Gastroesophageal sphincter (tissue), 4 donors: ENCODE results near the gene CCR7. TPM values are rescaled to one million over a fixed set of nuclear protein-coding genes. Genes with fewer than 3 reads are reported as not detected.

Source experiments
- ATAC-seq: fragments of 150-250 bp; one replicate; pipeline ENCODE4 v1.9.1; 2016; ENCODE audit warnings: mild to moderate bottlenecking, moderate library complexity
- H3K27ac ChIP-seq, 4 donors: fragments of 200-600 bp; sonication (generic) in 3 of 4; 1 replicate in 3 of 4; 2 replicates in 1 of 4; pipeline ENCODE4 v1.5.1; 2016 to 2019
- H3K27me3 ChIP-seq: fragments of 200-600 bp; sonication (generic); one replicate; pipeline ENCODE4 v1.5.1; 2019
- H3K36me3 ChIP-seq, 2 donors: fragments of 200-600 bp; sonication (generic); one replicate each; pipeline ENCODE4 v1.5.1; 2019; ENCODE audit warnings: control low read depth in 1 of 2
- H3K4me1 ChIP-seq, 3 donors: fragments of 200-600 bp; sonication (generic); 1 replicate in 2 of 3; 2 replicates in 1 of 3; pipeline ENCODE4 v1.5.1; 2016 to 2019; ENCODE audit warnings: control low read depth in 2 of 3
- H3K4me3 ChIP-seq, 2 donors: fragments of 200-600 bp; sonication (generic); one replicate each; pipeline ENCODE4 v1.5.1; 2019; ENCODE audit warnings: mild to moderate bottlenecking in 1 of 2, moderate library complexity in 1 of 2
- H3K9me3 ChIP-seq, 3 donors: fragments of 200-600 bp; sonication (generic); one replicate each; pipeline ENCODE4 v1.5.1; 2017 to 2019; ENCODE audit warnings: control low read depth in 2 of 3
- EP300 ChIP-seq: sonication (generic); formaldehyde crosslinking; IDR thresholded peaks from one replicate; pipeline ENCODE4 v1.6.1; 2017; ENCODE audit warnings: antibody characterized with exemption, mild to moderate bottlenecking
- POLR2A ChIP-seq, 2 donors: fragments of 450-650 bp; IDR thresholded peaks; one replicate each; pipeline ENCODE4 v1.6.1; 2017; ENCODE audit warnings: antibody characterized with exemption in 2 of 2, mild to moderate bottlenecking in 2 of 2, moderate library complexity in 1 of 2
- POLR2AphosphoS5 ChIP-seq: sonication (generic); formaldehyde crosslinking; IDR thresholded peaks from one replicate; pipeline ENCODE4 v1.6.1; 2017; ENCODE audit warnings: antibody characterized with exemption
- WGBS, 2 donors: methylation state at CpG; one replicate each; pipeline ENCODE4 v1.1.5; 2018; ENCODE audit warnings: low coverage in 1 of 2; 5-methylcytosine and 5-hydroxymethylcytosine counted together
- total RNA-seq, 4 donors: library from RNA; depleted of rRNA; stranded (reverse); fragments of >200 nt; gene quantifications; one replicate each; pipeline ENCODE4 v1.1.0, GENCODE V29; 2016
- TF ChIP-seq, protein P1 (sequence below), 4 experiments: fragments of 200-600 bp in 2 of 4; fragments of 450-650 bp in 2 of 4; sonication (generic) in 1 of 4; IDR thresholded peaks; one replicate each; pipeline ENCODE4 v1.5.1; 2017 to 2019; ENCODE audit warnings: antibody characterized with exemption in 4 of 4, mild to moderate bottlenecking in 2 of 4, moderate library complexity in 2 of 4

Gene CCR7
- total RNA-seq, 4 donors from 2014 or later = 0.15 to 2.2 (median 0.35) TPM; not detected in 1

DNA sequence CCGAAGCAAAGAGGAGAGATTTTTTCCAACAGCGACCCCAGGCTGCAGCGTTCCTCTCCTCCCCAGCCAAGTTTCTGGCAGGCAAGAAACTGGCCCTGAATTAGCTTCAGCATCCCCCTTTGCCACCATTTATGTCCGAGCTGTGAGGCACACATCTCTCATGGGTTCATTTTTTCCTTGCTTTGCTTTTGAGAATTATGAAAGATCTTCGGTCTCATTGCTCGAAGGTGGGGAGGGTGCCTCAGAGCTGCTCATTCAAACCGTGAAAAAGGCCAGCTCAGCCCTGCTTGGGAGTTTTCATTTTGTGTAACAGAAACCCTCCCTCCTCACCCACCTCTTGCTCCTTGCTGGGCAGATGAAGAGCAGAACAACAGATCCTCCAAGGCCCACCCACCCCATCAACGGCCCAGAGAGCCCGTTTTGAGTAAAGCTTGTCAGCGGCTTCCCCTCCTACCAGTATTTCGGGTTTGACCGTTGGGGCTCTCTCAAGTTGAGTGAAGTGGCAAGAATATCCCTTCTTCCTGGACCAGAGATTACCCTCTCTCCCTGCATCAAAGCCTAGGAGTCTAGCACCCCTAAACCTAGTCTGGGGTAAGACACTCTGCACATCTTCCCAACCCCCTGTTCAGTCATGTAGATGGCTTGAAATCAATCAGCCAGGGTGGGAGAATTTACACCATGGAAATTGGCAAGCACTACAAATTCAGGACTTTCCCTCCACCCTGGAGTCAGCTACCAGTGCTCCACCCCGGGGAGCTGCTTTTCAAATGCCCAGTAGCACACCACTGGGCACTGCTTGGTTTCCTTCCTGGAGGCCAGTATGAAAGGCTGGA, 1.8 kb downstream of the CCR7 start:
- 68 to 70% methylated on average over 3 to 10 of the region's 13 CpGs for WGBS, 2 donors
- H3K4me3 ChIP-seq = no peak overlapping the region

DNA sequence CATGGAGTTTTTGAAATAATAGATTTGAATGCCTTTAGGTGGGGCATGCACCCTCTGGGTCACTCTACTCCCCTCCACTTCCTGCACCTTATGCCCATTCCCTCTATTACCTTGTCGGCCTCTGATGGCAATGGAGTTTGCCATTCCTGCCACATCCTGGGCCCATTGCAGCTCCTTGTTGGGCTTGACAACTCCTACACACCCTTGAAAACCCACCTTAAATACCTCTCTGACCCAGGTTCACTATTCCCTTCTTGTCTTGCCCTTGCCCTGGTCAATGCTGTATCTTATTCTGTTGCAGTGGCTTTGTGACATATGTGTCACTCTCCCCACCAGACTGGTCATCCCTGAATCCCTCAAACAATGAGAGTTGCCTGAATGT, 2.4 kb downstream of the CCR7 start:
- no peaks in the 10 kb centered on the region for H3K36me3 ChIP-seq
- WGBS, 2 donors = 100% methylated on average over 1 of the region's 1 CpG
- no peak overlapping the region for H3K4me3 ChIP-seq
- TF ChIP-seq EP300 (no peak), POLR2AphosphoS5 (no peak), POLR2A (IDR thresholded peaks at IDR 0.05) (no peak)
- TF ChIP-seq, protein P1, sequence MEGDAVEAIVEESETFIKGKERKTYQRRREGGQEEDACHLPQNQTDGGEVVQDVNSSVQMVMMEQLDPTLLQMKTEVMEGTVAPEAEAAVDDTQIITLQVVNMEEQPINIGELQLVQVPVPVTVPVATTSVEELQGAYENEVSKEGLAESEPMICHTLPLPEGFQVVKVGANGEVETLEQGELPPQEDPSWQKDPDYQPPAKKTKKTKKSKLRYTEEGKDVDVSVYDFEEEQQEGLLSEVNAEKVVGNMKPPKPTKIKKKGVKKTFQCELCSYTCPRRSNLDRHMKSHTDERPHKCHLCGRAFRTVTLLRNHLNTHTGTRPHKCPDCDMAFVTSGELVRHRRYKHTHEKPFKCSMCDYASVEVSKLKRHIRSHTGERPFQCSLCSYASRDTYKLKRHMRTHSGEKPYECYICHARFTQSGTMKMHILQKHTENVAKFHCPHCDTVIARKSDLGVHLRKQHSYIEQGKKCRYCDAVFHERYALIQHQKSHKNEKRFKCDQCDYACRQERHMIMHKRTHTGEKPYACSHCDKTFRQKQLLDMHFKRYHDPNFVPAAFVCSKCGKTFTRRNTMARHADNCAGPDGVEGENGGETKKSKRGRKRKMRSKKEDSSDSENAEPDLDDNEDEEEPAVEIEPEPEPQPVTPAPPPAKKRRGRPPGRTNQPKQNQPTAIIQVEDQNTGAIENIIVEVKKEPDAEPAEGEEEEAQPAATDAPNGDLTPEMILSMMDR (IDR thresholded peaks at IDR 0.05) = no peak
- no peak overlapping the region for H3K27ac ChIP-seq
- H3K27me3 ChIP-seq = peaks cover 18% of the 10 kb centered on the region
- H3K4me1 ChIP-seq = peaks cover 0 to 30% (median 7%) of the 10 kb centered on the region in 3 donors
- no peaks in the 10 kb centered on the region for H3K9me3 ChIP-seq
- ATAC-seq = no peak

More for the DNA sequence above, 1.8 kb downstream of the CCR7 start:
- Histone ChIP-seq H3K36me3 (no peaks in the 10 kb centered on the region), H3K4me1 (peaks cover 0 to 24% (median 7%) of the 10 kb centered on the region in 3 donors), H3K9me3 (no peaks in the 10 kb centered on the region), H3K27me3 (peaks cover 22% of the 10 kb centered on the region), H3K27ac (no peak overlapping the region)
- ATAC-seq = no peak
- no peak for TF ChIP-seq EP300
- TF ChIP-seq, protein P1 (IDR thresholded peaks at IDR 0.05) = no peak
- TF ChIP-seq POLR2AphosphoS5 = no peak
- no peak for TF ChIP-seq POLR2A (IDR thresholded peaks at IDR 0.05)

DNA sequence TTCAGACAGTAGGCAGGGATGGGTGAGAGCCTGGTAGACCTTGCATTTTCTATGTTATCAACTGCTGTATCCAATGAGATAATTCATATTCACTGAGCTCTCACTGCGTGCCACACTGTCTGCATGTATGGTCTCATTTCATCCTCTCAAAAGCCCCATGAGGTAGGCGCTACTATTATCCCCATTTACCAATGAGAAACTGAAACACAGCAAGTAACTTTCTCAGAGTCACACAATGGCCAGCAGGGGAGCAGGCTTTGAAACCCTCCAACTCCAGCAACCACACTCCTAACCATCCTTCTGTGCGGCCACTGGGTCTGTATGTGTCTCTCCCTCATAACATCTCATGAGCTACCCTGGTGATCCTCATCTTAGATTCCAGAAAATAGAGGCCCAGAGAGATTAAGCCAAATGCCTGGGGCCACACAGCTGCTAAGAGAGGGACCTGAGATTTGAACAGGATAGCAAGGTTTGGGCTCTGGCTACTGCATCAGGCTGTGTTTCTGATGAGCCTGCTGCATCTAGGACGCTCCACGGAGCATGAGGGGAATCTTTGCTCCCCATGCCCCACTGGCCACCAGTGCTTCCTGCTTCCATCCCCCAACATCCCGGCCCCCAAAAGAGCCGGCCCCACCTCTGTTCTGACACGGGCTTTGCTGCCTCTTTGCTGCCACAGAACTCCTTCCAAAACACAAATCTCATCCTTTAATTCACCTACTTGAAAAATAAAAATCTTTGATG, 3.2 kb downstream of the CCR7 start:
- no peak overlapping the region for H3K27ac ChIP-seq
- no peaks in the 10 kb centered on the region for H3K36me3 ChIP-seq
- H3K9me3 ChIP-seq = no peaks in the 10 kb centered on the region
- H3K27me3 ChIP-seq = peaks cover 18% of the 10 kb centered on the region
- no peak overlapping the region for H3K4me3 ChIP-seq
- H3K4me1 ChIP-seq = peaks cover 0 to 38% (median 7%) of the 10 kb centered on the region in 3 donors
- ATAC-seq = no peak
- TF ChIP-seq, protein P1 (IDR thresholded peaks at IDR 0.05) = no peak
- TF ChIP-seq POLR2AphosphoS5 = no peak
- no peak for TF ChIP-seq POLR2A (IDR thresholded peaks at IDR 0.05)
- no peak for TF ChIP-seq EP300
- WGBS, 2 donors = 63 to 83% methylated on average over 2 to 3 of the region's 8 CpGs

DNA sequence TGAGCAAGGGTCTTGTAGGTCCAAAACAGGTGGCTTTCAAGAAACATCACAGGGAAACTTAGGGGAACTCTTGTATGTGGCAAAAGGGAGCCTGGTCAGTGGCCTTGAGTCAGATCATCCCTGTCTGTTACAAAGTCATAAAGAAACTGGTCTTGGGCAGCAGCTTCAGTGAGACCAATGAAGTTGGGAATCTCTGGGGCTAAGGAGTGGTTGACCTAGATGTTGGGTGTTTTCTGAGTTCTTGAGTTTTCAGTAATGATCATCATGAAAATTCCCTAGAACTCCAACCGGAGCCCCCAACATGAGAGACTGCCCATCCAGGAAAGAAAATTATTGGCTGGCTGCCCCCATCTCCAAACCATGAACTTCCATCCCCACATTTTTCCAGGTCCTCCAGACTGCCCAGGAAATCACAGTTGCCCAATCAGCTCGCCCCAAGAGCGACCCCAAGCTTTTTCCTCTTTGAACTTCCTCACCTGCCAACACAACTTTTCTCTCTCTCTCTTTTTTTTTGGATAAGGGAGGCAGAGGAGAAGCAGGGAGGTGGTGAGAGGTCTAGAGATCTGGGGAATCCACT, 3.9 kb downstream of the CCR7 start:
- H3K27ac ChIP-seq = no peak overlapping the region
- WGBS, 2 donors = 76% methylated on average over 3 of the region's 3 CpGs; no CpG with 5 or more reads in 1 of the 2 donors

More for the DNA sequence above, 3.9 kb downstream of the CCR7 start:
- TF ChIP-seq, protein P1 (IDR thresholded peaks at IDR 0.05) = no peak
- no peak for TF ChIP-seq POLR2AphosphoS5
- TF ChIP-seq POLR2A (IDR thresholded peaks at IDR 0.05) = no peak
- TF ChIP-seq EP300 = no peak
- Histone ChIP-seq H3K9me3 (no peaks in the 10 kb centered on the region), H3K36me3 (no peaks in the 10 kb centered on the region), H3K27me3 (peaks cover 18% of the 10 kb centered on the region), H3K4me1 (peaks cover 0 to 45% (median 7%) of the 10 kb centered on the region in 3 donors), H3K4me3 (no peak overlapping the region)
- no peak for ATAC-seq
